Muscle layer of duodenum (tissue), 2 donors: Measurements from ENCODE around the gene TOR3A.
"Not testable (repeated sequence)": the region's sequence is repeated elsewhere in the genome, so short reads cannot be mapped to it uniquely, and the experiment has no call there.

ENCODE experiments used
- H3K27ac ChIP-seq: one replicate; pipeline ENCODE4 v1.7.0; 2013; ENCODE audit warnings: mild to moderate bottlenecking, low read length
- H3K27me3 ChIP-seq: one replicate; pipeline ENCODE4 v1.7.0; 2013; ENCODE audit warnings: low read depth, mild to moderate bottlenecking, control low read depth, low read length
- H3K36me3 ChIP-seq, 2 donors: one replicate each; pipeline ENCODE4 v1.7.0; 2013; ENCODE audit warnings: low read length in 2 of 2, control low read depth in 1 of 2, mild to moderate bottlenecking in 1 of 2; ENCODE audit not compliant: insufficient read depth in 2 of 2, control insufficient read depth in 1 of 2
- H3K4me1 ChIP-seq, 2 donors: one replicate each; pipeline ENCODE4 v1.7.0; 2013; ENCODE audit warnings: low read length in 2 of 2, mild to moderate bottlenecking in 2 of 2, control low read depth in 1 of 2, moderate library complexity in 1 of 2; ENCODE audit not compliant: insufficient read depth in 2 of 2, control insufficient read depth in 1 of 2
- H3K4me3 ChIP-seq, 2 donors: one replicate each; pipeline ENCODE4 v1.7.0; 2013; ENCODE audit warnings: low read length in 2 of 2, low read depth in 1 of 2, mild to moderate bottlenecking in 1 of 2
- H3K9me3 ChIP-seq, 2 donors: one replicate each; pipeline ENCODE4 v1.7.0; 2013; ENCODE audit warnings: low read length in 2 of 2, control low read depth in 1 of 2, mild to moderate bottlenecking in 1 of 2; ENCODE audit not compliant: control insufficient read depth in 1 of 2
- donor health status: healthy.

Gene TOR3A

GRCh38 chr1:179135707-179136106 lies 53.8 kb downstream of the TOR3A start:
- not testable (repeated sequence) for H3K4me3 ChIP-seq, H3K27me3 ChIP-seq, H3K4me1 ChIP-seq, H3K27ac ChIP-seq, H3K36me3 ChIP-seq, H3K9me3 ChIP-seq

- Histone ChIP-seq H3K4me3 (no peak overlapping the region), H3K4me1 (peaks cover 0 to 8% of the 10 kb centered on the region in 2 donors), H3K27me3 (no peaks in the 10 kb centered on the region), H3K9me3 (no peaks in the 10 kb centered on the region), H3K27ac (no peak overlapping the region), H3K36me3 (peaks cover 0 to 14% of the 10 kb centered on the region in 2 donors)
Observed at GRCh38 chr1:179137617-179138255, 55.9 kb downstream of the TOR3A start.

DNA sequence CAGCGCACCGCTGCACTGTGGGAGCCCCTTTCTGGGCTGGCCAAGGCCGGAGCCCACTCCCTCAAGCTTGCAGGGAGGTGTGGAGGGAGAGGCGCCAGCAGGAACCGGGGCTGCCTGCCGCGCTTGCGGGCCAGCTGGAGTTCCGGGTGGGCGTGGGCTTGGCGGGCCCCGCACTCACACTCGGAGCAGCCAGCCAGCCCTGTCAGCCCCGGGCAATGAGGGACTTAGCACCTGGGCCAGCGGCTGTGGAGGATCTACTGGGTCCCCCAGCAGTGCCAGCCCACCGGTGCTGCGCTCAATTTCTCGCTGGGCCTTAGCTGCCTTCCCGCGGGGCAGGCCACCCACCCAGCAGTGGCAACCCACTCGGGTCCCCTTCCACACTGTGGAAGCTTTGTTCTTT lies 56.9 kb downstream of the TOR3A start:
- H3K4me1 ChIP-seq, H3K27ac ChIP-seq, H3K9me3 ChIP-seq, H3K27me3 ChIP-seq, H3K4me3 ChIP-seq: not testable (repeated sequence)
- H3K36me3 ChIP-seq, result peaks cover 0 to 19% of the 10 kb centered on the region in 2 donors

DNA sequence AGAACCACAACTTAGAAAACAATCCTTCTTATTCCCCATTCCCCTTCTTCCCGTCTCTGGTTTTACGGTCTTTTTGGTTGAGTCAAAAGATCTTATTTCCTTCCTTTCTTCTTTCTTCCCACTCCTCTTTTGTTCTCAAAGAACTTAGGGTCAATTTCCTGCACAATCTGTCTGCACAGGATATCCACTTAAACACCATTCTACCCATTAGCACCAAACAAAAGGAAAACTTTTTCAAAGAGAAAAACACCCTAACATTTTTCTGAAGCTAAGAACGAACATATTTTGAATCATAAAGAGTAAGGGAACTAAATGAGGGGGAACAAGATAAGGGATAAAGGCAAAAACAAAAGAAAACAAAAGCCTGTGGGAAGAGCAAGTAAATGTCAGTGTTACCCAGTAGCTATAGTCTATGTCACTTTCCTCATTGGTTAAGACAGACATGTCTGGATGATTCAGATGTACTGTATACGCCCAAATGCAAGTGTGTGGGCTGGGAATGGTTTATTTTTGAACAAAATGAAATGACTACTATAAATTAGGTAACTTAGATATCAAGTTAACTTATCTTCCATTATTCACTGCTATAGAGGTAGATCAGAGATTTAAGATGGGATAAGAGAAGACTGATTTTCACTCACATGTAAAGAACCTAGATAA lies 59.9 kb downstream of the TOR3A start:
- Histone ChIP-seq H3K27ac (peak overlapping the region; percentile 85), H3K27me3 (no peaks in the 10 kb centered on the region), H3K4me1 (peaks cover 0 to 8% of the 10 kb centered on the region in 2 donors), H3K36me3 (peaks cover 0 to 19% of the 10 kb centered on the region in 2 donors), H3K4me3 (peak overlapping the region; percentile 27 to 55), H3K9me3 (no peaks in the 10 kb centered on the region)

DNA sequence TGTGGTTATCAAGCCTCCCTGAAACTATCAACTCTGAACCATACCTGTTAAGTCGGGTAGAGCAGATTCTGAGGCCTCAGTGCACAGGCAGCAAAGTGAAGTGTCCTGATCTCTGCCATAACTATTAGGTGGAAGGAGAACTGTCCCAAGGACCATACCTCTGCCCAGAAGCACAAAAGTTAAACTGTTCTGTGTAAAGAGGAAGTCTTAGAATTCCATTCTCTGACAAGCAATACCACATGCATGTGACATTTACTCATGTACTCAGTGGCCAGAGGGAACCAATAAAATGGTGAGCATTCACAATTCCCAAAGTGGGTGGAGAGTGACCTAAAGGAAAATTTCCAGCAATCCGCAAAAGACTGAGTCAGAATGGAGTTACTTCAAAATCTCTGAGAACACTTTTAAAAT lies 61.0 kb downstream of the TOR3A start:
- H3K4me3 ChIP-seq, result peak overlapping the region; percentile 9 to 45
- H3K4me1 ChIP-seq, result peaks cover 0 to 5% of the 10 kb centered on the region in 2 donors
- peak overlapping the region; percentile 85 for H3K27ac ChIP-seq
- H3K27me3 ChIP-seq, result no peaks in the 10 kb centered on the region
- H3K36me3 ChIP-seq, result peaks cover 0 to 19% of the 10 kb centered on the region in 2 donors
- H3K9me3 ChIP-seq, result no peaks in the 10 kb centered on the region

DNA sequence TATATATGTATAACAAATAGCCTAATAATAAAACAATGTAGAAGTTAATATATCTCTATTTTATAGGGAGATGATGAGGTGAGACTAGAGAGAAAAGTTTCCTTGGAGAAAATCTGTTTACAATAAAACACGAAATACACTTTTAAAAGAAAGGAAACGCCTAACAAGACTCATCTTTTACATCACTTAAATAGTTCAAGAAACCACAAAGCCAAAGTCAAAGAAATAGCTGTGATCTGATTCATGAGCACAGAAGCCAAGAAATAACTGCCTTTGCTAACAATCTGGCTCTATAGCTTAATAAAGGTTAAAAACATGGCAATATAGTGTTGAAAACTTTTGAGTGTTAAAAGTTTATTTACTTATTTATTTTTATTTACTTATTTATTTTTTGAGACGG lies 61.5 kb downstream of the TOR3A start:
- H3K4me1 ChIP-seq, result peaks cover 0 to 5% of the 10 kb centered on the region in 2 donors
- H3K9me3 ChIP-seq, result no peaks in the 10 kb centered on the region
- no peak overlapping the region for H3K4me3 ChIP-seq
- no peaks in the 10 kb centered on the region for H3K27me3 ChIP-seq
- H3K27ac ChIP-seq, result peak overlapping the region; percentile 85
- peaks cover 0 to 19% of the 10 kb centered on the region in 2 donors for H3K36me3 ChIP-seq

- H3K27ac ChIP-seq, result no peak overlapping the region
- H3K4me3 ChIP-seq, result no peak overlapping the region
- peaks cover 0 to 5% of the 10 kb centered on the region in 2 donors for H3K4me1 ChIP-seq
- no peaks in the 10 kb centered on the region for H3K9me3 ChIP-seq
- H3K27me3 ChIP-seq, result no peaks in the 10 kb centered on the region
- H3K36me3 ChIP-seq, result peaks cover 0 to 19% of the 10 kb centered on the region in 2 donors
Observed at GRCh38 chr1:179144626-179145025, 62.8 kb downstream of the TOR3A start.

DNA sequence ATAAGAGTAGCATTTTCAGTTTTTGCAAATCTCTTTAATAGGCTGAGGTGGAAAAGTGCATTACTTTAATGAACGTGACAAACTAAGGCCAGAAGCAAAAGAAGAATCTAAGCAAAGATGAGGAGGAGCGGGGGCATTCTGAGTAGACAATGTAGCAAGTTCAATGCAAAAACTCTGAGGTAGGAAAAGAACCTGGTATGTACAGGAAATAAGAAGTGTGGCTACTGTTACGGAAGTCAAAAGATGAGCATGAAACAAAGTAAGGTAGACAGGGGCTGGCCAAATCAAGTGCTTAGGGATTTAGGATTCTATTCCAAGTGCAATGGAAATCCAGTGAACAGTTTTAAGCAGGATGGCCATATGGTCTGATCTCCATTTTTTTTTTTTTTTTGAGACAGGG lies 63.7 kb downstream of the TOR3A start:
- no peak overlapping the region for H3K27ac ChIP-seq
- H3K4me3 ChIP-seq, result no peak overlapping the region
- H3K27me3 ChIP-seq, result no peaks in the 10 kb centered on the region
- H3K9me3 ChIP-seq, result no peaks in the 10 kb centered on the region
- H3K36me3 ChIP-seq, result peaks cover 0 to 19% of the 10 kb centered on the region in 2 donors
- no peaks in the 10 kb centered on the region for H3K4me1 ChIP-seq
